Epithelial cell of alveolus of lung (primary cell): ENCODE measurements around the gene FGB. TPM values are rescaled to one million over a fixed set of nuclear protein-coding genes. Genes with fewer than 3 reads are reported as not detected.

Experiments
- total RNA-seq: library from RNA; depleted of rRNA; stranded (reverse); fragments of >200 nt; gene quantifications from 2 replicates; pipeline ENCODE4 v1.2.1, GENCODE V29; 2015

The FGB gene
- not detected in 2 replicates for total RNA-seq

DNA sequence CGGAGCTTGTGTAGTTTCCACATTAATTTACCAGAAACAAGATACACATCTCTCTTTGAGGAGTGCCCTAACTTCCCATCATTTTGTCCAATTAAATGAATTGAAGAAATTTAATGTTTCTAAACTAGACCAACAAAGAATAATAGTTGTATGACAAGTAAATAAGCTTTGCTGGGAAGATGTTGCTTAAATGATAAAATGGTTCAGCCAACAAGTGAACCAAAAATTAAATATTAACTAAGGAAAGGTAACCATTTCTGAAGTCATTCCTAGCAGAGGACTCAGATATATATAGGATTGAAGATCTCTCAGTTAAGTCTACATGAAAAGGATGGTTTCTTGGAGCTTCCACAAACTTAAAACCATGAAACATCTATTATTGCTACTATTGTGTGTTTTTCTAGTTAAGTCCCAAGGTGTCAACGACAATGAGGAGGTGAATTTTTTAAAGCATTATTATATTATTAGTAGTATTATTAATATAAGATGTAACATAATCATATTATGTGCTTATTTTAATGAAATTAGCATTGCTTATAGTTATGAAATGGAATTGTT, at the start of gene FGB:
FGB (plus strand) TSS at position 315 of the 558 bp plus-strand sequence; CDS start at position 323, 8 bp downstream.

DNA sequence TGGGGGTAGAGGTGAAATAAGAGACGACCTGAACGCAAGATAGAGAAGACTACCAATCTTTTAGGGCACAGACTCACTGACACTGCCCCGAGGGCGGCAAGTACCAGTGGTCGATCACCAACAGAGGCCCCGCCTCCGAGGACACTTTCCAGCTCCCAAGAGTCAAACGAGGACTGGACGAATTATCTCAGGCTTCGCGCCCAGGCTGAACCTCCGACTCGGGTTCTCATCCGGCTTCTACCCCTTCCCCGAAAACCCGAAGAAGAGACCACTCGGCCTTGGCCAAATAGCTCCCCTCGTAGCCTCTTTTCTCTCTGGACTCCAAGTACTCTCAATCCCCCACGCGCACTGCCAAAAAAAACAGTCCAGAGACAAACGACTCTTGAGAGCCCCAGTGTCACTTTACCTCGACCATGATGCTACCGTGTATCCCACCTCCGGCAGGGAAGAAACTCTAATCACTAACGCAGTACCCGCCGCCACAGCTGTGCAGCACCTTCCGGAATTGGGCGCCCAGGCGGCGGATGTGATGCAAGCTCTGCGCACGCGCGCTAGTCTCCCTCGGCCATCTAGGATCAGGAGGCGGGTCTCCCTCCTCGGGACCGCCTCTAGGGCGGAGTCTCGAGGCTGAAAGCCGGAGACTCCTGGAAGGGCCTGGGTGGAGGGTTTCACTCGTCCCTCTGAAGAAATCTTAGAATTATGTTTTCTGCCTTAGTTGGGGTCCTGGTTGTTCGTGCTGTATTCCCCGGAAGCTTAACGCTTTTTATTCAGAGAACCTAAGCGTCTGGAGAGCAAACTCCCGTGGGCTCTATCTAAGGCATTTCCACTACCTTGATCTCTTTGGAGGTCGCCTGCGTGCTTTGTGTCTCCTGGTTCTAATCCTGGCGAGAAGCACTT, 12.7 kb upstream of the FGB start, which contains the start of gene PLRG1:
PLRG1 (minus strand) TSS at position 507 of the 897 bp plus-strand sequence; CDS start at position 415, 92 bp downstream.

DNA sequence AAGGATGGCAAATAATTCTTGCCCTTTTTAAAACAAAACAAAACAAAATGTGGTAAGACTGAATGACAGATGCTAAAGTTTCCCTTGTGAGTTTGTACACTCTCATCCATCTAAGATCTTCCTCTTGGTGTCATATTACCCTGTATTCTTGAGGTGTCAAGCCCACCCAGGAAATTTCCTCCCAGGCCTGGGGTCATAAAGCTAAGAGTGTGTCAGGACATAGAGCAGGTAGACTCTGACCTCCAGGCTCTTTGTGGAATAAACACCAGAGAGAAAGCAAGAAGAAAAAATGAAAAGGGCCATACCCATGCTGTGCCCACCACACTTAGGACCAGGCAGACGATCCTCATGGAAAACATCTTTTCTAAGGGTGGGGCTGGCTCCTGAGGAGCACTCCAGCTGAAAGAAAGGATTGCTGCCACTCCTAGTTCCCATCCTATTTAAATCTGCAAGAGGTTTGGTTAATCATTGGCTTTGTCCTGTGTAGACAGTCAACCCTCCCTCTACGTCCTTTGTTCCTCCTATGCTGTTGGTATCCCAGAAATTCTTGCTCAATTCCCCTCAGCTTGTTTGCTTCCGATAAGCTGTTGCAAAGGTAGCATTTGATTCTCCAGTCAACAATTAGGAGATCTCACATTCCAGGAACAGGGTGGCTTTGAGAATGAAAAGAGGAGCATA, 27.7 kb downstream of the FGB start, which contains the start of gene FGA:
FGA (minus strand) TSS at position 414 of the 678 bp plus-strand sequence; CDS start at position 359, 55 bp downstream.

DNA sequence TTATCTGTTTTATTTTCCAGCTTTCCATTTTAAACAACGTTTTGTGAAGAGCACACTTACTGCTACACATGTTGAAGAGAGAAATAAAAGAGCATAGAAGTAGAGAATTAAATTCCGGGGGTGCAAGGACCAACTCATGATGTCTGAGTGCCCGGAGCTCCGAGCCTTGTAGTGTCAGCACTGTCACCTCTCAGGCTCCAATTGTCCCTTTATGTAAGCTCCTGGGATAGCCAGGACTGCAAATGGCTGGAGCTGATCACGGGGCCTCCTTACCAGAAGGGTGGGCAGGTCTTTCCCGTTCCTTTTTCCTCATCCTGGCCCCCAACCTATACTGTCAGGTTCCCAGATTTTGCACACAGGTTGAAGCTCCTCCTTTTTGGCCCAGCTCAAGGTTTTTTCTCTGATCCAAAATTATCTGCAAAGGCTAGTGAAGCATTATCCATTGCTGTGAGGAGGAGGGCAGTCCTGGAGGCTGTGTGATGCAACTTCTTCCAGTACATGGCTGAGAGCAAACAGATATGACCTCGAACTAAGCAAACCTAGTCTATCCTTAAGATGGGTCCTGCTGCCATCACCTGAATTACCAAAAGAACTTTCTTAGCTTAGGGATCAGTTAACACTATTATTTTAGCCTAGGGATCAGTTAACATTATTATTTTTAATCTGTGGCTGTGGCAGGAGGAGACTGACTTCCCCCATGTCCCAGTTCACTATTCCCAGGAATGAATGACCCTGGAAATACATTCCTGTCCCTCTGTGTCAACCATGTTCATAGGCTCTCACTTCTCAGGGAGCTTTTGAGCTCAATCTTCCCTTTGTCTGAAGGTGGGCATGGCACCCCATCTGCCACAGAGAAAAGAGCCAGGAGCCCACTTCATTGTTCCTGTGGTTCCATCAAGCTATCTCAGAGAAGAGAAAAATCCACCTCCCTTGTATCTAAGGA, 49.9 kb downstream of the FGB start, which contains the start of gene FGG:
FGG (minus strand) TSS at position 185 of the 943 bp plus-strand sequence; CDS start at position 138, 47 bp downstream.

Other genes starting within 250 kb of the FGB start
- 0.52 TPM in 1 of 2 replicates, not detected in the other for gene DCHS2, start 71.2 kb upstream of the FGB start, total RNA-seq
- 64.1 and 83.4 TPM in 2 replicates for gene PLRG1, start 12.6 kb upstream of the FGB start, total RNA-seq
- gene FGA, start 27.7 kb downstream of the FGB start, total RNA-seq, result 0.64 TPM in 1 of 2 replicates, not detected in the other
- gene FGG, start 49.6 kb downstream of the FGB start, total RNA-seq, result 0.26 and 0.88 TPM in 2 replicates
- gene LRAT, start 181.0 kb downstream of the FGB start, total RNA-seq, result 2.1 TPM in 1 of 2 replicates, not detected in the other
- gene RBM46, start 218.3 kb downstream of the FGB start, total RNA-seq, result 0.08 and 0.39 TPM in 2 replicates